Measurements from ENCODE around the gene PGAM1. TPM values are rescaled to one million over a fixed set of nuclear protein-coding genes. Genes with fewer than 3 reads are reported as not detected.
A peak's percentile ranks its signal among the peaks of the same experiment; 100 is the strongest.

Gene PGAM1
- total RNA-seq, result 100 to 1,000 TPM; 142 to 166 (median 155) TPM

DNA sequence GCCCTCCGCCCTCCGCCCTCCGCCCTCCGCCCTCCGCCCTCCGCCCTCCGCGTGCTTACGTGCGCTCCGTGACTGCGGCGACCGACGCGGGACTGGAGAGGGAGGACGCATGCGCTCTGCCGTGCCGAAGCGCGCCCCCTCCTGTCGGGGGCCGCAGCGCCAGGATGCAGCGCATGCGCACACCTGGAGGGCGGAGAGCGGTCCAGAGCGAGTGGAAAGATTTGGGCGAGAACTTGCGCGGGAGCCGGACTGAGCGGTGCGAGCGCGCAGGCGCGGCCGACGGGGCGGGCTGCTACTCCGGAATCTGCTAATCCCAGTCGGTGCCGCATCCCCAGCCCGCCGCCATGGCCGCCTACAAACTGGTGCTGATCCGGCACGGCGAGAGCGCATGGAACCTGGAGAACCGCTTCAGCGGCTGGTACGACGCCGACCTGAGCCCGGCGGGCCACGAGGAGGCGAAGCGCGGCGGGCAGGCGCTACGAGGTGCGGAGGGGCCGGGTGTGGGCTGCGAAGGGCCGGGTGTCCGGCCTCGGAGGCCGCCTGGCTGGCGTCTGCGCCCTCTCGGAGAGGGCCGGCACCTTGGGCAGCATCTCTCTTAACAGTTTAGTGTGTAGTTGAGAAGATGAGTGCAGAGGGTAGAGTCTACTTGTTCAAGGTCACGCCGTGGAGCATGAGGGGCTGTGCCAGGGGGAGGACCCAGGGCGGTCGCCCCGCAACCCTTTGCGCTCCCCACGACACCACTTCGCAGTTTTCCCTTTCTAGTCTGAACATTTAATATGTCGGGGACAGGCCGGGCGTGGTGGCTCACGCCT lies at the start of gene PGAM1:
Gene PGAM1 (plus strand): TSS at position 228 of the 812 bp plus-strand sequence. CDS start 117 bp downstream, at position 345.
- peaks cover 4 to 31% (median 22%) of the 10 kb centered on the region in 4 donors for H3K4me1 ChIP-seq
- peak; percentile 85 to 87 for DNase-seq (ENCODE audit: low spot score in 2 of 2)
- no peaks in the 10 kb centered on the region for H3K27me3 ChIP-seq
- no peaks in the 10 kb centered on the region for H3K9me3 ChIP-seq
- 0 to 1% methylated on average over 35 to 52 of the region's 90 CpGs for WGBS, 2 donors
- peak within 1 kb of the TSS; percentile 72 to 93 (median 90) for H3K27ac ChIP-seq
- peaks cover 0 to 19% (median under 1%) of the 10 kb centered on the region in 3 donors for H3K36me3 ChIP-seq
- H3K4me3 ChIP-seq, result peak within 1 kb of the TSS; percentile 78 to 98 (median 84)
- TF ChIP-seq, protein P1, sequence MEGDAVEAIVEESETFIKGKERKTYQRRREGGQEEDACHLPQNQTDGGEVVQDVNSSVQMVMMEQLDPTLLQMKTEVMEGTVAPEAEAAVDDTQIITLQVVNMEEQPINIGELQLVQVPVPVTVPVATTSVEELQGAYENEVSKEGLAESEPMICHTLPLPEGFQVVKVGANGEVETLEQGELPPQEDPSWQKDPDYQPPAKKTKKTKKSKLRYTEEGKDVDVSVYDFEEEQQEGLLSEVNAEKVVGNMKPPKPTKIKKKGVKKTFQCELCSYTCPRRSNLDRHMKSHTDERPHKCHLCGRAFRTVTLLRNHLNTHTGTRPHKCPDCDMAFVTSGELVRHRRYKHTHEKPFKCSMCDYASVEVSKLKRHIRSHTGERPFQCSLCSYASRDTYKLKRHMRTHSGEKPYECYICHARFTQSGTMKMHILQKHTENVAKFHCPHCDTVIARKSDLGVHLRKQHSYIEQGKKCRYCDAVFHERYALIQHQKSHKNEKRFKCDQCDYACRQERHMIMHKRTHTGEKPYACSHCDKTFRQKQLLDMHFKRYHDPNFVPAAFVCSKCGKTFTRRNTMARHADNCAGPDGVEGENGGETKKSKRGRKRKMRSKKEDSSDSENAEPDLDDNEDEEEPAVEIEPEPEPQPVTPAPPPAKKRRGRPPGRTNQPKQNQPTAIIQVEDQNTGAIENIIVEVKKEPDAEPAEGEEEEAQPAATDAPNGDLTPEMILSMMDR (IDR thresholded peaks at IDR 0.05), result peak; percentile 63 to 86 (median 80)
- TF ChIP-seq EP300 (IDR thresholded peaks at IDR 0.05) (peak; percentile 83 to 97), POLR2A (IDR thresholded peaks at IDR 0.05) (peak; percentile 70 to 79)

DNA sequence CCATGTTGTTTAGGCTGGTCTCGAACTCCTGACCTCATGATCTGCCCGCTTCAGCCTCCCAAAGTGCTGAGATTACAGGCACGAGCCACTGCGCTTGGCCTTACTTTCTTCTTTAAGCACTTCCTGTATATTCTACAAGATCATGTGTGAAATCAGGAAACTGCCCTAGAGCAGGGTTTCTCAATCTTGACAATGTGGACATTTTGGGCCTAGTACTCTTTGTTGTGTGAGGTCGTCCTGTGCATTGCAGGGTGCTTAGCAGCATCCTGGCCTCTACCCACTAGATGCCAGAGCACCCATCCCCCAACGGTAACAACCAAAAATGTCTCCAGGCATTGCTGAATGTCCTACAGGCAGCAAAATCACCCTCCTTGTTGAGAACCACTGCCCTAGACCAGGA lies 49.6 kb upstream of the PGAM1 start:
- no peak for DNase-seq (ENCODE audit: low spot score in 2 of 2)
- H3K36me3 ChIP-seq, result peaks cover 0 to 98% (median 3%) of the 10 kb centered on the region in 3 donors
- WGBS, 2 donors, result 83 to 91% methylated on average over 6 of the region's 6 CpGs
- H3K27me3 ChIP-seq, result no peaks in the 10 kb centered on the region
- TF ChIP-seq POLR2A (IDR thresholded peaks at IDR 0.05) (no peak), EP300 (IDR thresholded peaks at IDR 0.05) (no peak)
- TF ChIP-seq, protein P1 (IDR thresholded peaks at IDR 0.05), result no peak
- H3K4me1 ChIP-seq, result no peaks in the 10 kb centered on the region
- no peaks in the 10 kb centered on the region for H3K9me3 ChIP-seq
- H3K27ac ChIP-seq, result no peak overlapping the region
- H3K4me3 ChIP-seq, result no peak overlapping the region

- Histone ChIP-seq H3K4me3 (no peak overlapping the region), H3K4me1 (no peaks in the 10 kb centered on the region), H3K36me3 (peaks cover 0 to 96% (median 6%) of the 10 kb centered on the region in 3 donors), H3K27me3 (no peaks in the 10 kb centered on the region), H3K9me3 (no peaks in the 10 kb centered on the region), H3K27ac (no peak overlapping the region)
- DNase-seq (ENCODE audit: low spot score in 2 of 2), result no peak
- TF ChIP-seq, protein P1 (IDR thresholded peaks at IDR 0.05), result no peak
- TF ChIP-seq POLR2A (IDR thresholded peaks at IDR 0.05) (no peak), EP300 (IDR thresholded peaks at IDR 0.05) (no peak)
- WGBS, 2 donors, result 82 to 92% methylated on average over 11 to 15 of the region's 15 CpGs
These were observed 46.8 kb upstream of the PGAM1 start for GRCh38 chr10:97378933-97379921.

GRCh38 chr10:97380516-97380915 lies 45.5 kb upstream of the PGAM1 start:
- Histone ChIP-seq H3K27me3 (no peaks in the 10 kb centered on the region), H3K4me1 (no peaks in the 10 kb centered on the region), H3K9me3 (no peaks in the 10 kb centered on the region), H3K36me3 (peaks cover 0 to 96% (median 6%) of the 10 kb centered on the region in 3 donors), H3K4me3 (no peak overlapping the region), H3K27ac (no peak overlapping the region)
- TF ChIP-seq, protein P1 (IDR thresholded peaks at IDR 0.05), result no peak
- TF ChIP-seq EP300 (IDR thresholded peaks at IDR 0.05), result no peak
- TF ChIP-seq POLR2A (IDR thresholded peaks at IDR 0.05), result no peak
- WGBS, 2 donors, result 79 to 81% methylated on average over 6 to 8 of the region's 8 CpGs
- DNase-seq (ENCODE audit: low spot score in 2 of 2), result no peak
